Right atrium auricular region (tissue), 2 donors: ENCODE results near the gene WDR46. TPM values are rescaled to one million over a fixed set of nuclear protein-coding genes. Genes with fewer than 3 reads are reported as not detected.

ENCODE experiments used
- DNase-seq: peaks from one replicate; pipeline ENCODE4 v3.0.0-alpha.2; 2019; ENCODE audit warnings: low spot score
- H3K27ac ChIP-seq, 2 donors: fragments of 200-600 bp; sonication (generic); 1 replicate in 1 of 2; 2 replicates in 1 of 2; pipeline ENCODE4 v1.5.1; 2016 to 2019
- H3K27me3 ChIP-seq, 2 donors: fragments of 200-600 bp; sonication (generic); one replicate each; pipeline versions ENCODE4 v1.5.1 to v1.6.0; 2017 to 2019
- H3K36me3 ChIP-seq: fragments of 200-600 bp; sonication (generic); one replicate; pipeline ENCODE4 v1.5.1; 2016
- H3K4me1 ChIP-seq, 2 donors: fragments of 200-600 bp; sonication (generic); one replicate each; pipeline versions ENCODE4 v1.5.1 to v1.6.0; 2017 to 2019
- H3K4me3 ChIP-seq, 2 donors: fragments of 200-600 bp; sonication (generic); 1 replicate in 1 of 2; 2 replicates in 1 of 2; pipeline ENCODE4 v1.5.1; 2017 to 2019; ENCODE audit warnings: mild to moderate bottlenecking in 1 of 2, moderate library complexity in 1 of 2
- H3K9me3 ChIP-seq, 2 donors: fragments of 200-600 bp; sonication (generic); one replicate each; pipeline ENCODE4 v1.5.1; 2019
- CTCF ChIP-seq, 2 donors: fragments of 200-600 bp; sonication (generic); IDR thresholded peaks; one replicate each; pipeline ENCODE4 v1.5.1; 2019; ENCODE audit warnings: antibody characterized with exemption in 2 of 2
- total RNA-seq, 2 donors: library from RNA; depleted of rRNA; stranded (reverse); fragments of >200 nt; gene quantifications; one replicate each; pipeline ENCODE4 v1.1.0, GENCODE V29; 2016

The WDR46 gene
- total RNA-seq, 2 donors from 2014 or later, result 22.5 to 30.9 TPM

- Histone ChIP-seq H3K4me1 (peaks cover 0 to 72% of the 10 kb centered on the region in 2 donors), H3K27ac (peak overlapping the region; percentile 85 to 91), H3K27me3 (no peaks in the 10 kb centered on the region), H3K36me3 (peaks cover 26% of the 10 kb centered on the region), H3K4me3 (no peak overlapping the region), H3K9me3 (no peaks in the 10 kb centered on the region)
- no peak for TF ChIP-seq CTCF (IDR thresholded peaks at IDR 0.05)
- no peak for DNase-seq
These were observed 27.0 kb upstream of the WDR46 start for GRCh38 chr6:33315793-33316602.

GRCh38 chr6:33314943-33315792, 26.1 kb upstream of the WDR46 start:
- DNase-seq, result no peak

DNA sequence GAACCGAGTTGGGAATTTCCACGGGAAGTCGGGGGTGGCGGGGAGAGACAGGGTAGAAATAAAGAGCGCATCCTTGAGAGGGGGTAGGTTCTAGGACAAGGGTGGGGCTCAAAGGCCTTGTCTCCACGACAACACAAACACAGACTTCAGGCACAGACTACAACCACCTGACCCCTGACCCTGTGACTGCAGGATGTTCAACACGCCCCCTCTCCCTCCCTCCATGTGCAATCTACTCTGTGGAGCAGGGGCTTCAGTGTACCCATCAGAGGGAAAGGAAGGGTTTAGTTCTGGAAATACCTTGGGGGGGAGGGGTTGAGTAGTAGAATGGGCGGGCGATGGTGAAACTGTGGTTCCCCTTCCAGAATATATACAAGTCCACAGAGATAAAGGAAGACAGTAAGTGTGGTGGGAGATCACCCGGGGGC, 25.5 kb upstream of the WDR46 start:
- Histone ChIP-seq H3K9me3 (no peaks in the 10 kb centered on the region), H3K27ac (peak overlapping the region; percentile 89 to 91), H3K27me3 (no peaks in the 10 kb centered on the region), H3K4me3 (peak overlapping the region; percentile 75 to 80), H3K36me3 (peaks cover 15% of the 10 kb centered on the region), H3K4me1 (peaks cover 0 to 57% of the 10 kb centered on the region in 2 donors)
- DNase-seq, result peak; percentile 85
- TF ChIP-seq CTCF (IDR thresholded peaks at IDR 0.05), result no peak

More at GRCh38 chr6:33314943-33315792, 26.1 kb upstream of the WDR46 start:
- Histone ChIP-seq H3K4me3 (peak overlapping the region; percentile 75 to 80), H3K4me1 (peaks cover 0 to 64% of the 10 kb centered on the region in 2 donors), H3K27ac (peak overlapping the region; percentile 89 to 91), H3K36me3 (peaks cover 21% of the 10 kb centered on the region), H3K9me3 (no peaks in the 10 kb centered on the region), H3K27me3 (no peaks in the 10 kb centered on the region)
- no peak for TF ChIP-seq CTCF (IDR thresholded peaks at IDR 0.05)

DNA sequence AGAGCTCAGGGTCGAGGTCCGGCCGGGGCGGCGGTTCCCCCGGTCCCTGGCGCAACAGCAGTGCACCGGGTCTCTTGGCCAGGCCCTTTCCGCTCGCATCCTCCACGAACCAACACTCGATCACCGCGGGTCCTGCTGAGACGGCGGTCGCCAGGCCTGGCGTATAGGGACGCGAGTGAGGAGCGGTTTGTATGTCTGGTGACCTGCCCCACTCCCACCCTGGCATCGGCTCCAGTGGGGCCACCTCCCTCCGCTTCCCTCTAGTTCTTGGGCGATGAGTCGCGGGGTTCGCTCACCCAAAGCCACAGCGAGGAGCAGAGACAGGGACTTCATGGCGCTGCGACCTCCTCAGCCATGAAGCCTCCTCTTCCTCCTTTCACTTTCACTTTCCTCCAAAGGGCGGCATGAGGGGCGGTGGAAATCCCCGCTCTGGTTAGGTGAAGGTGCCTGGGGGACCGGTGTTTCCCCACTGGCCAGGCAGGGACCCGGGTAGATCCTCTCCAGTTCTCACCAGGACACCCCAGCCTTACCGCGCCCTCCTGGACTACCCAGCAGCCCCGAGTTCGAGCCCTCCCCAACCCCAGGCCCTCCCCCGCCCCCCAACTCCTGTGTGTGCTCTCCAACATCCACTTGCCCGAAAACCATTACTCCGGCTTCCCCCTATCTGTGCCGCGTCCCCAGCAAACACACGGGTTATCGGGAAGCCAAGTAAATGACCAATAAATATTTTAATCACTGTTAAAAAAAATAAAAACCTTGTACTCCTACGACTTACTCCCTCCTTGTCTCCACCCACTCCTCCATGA, 24.9 kb upstream of the WDR46 start, which contains the start of gene TAPBP:
TAPBP (minus strand) TSS at position 370 of the 806 bp plus-strand sequence; CDS start at position 333, 37 bp downstream.
- Histone ChIP-seq H3K27ac (peak within 1 kb of the TSS; percentile 89 to 91), H3K36me3 (peaks cover 9% of the 10 kb centered on the region), H3K4me3 (peak within 1 kb of the TSS; percentile 75 to 80), H3K27me3 (no peaks in the 10 kb centered on the region), H3K9me3 (no peaks in the 10 kb centered on the region), H3K4me1 (peaks cover 0 to 52% of the 10 kb centered on the region in 2 donors)
- no peak for DNase-seq
- TF ChIP-seq CTCF (IDR thresholded peaks at IDR 0.05), result no peak

DNA sequence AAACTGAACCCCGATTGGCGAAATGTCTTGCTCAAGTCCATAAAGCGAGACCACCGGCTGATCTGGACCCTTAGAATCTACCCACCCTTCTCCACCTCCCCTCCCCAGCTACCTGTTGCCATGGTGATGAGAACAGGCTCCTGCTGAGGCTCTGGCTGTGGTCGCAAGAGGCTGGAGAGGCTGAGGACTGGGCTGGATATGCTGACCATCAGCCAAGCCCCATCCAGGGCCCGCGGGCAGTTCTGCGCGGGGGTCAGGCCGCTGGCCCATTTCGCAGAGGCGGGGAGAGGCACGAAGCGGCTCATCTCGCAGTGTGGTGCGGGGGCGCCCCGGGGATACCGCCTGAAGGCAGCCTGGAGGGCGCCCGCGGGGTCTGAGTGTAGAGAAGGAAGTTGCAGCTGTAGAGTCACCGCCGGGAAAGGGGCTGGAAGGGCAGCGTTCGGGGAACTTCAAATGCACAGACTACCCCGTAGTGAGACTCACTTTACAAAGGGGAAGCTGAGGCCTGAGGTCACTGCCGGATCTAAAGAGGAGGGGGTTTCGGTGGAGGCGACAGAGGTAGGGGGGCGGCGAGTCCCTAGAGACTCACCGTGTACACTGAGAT, 24.2 kb upstream of the WDR46 start:
- peaks cover 0 to 45% of the 10 kb centered on the region in 2 donors for H3K4me1 ChIP-seq
- peak; percentile 73 for DNase-seq
- no peak for TF ChIP-seq CTCF (IDR thresholded peaks at IDR 0.05)

More for the DNA sequence above, 24.2 kb upstream of the WDR46 start:
- Histone ChIP-seq H3K4me3 (peak overlapping the region; percentile 75 to 80), H3K27me3 (no peaks in the 10 kb centered on the region), H3K36me3 (peaks cover 3% of the 10 kb centered on the region), H3K27ac (peak overlapping the region; percentile 89 to 91), H3K9me3 (no peaks in the 10 kb centered on the region)
